Loucy (cell line): ENCODE data around the gene ATP1B1.

ENCODE experiments used
- H2AFZ ChIP-seq: fragments of 200-600 bp; sonication (generic); 2 replicates; pipeline ENCODE4 v1.6.0; 2016; ENCODE audit warnings: antibody characterized with exemption, mild to moderate bottlenecking, low read length, moderate library complexity
- H3F3A ChIP-seq: fragments of 200-600 bp; 2 replicates; pipeline ENCODE4 v1.6.0; 2016; ENCODE audit warnings: antibody characterized with exemption, low read depth, mild to moderate bottlenecking
- H3K27me3 ChIP-seq: fragments of 200-600 bp; sonication (generic); 2 replicates; pipeline ENCODE4 v1.6.1; 2014; ENCODE audit warnings: low read length, mild to moderate bottlenecking; ENCODE audit not compliant: insufficient read depth, poor library complexity, severe bottlenecking
- H3K36me3 ChIP-seq: fragments of 200-600 bp; sonication (generic); 2 replicates; pipeline ENCODE4 v1.6.1; 2016; ENCODE audit warnings: low read length; ENCODE audit not compliant: insufficient read depth
- H3K4me1 ChIP-seq: fragments of 200-600 bp; sonication (generic); 2 replicates; pipeline ENCODE4 v1.5.1; 2014; ENCODE audit warnings: low read length, mild to moderate bottlenecking; ENCODE audit not compliant: insufficient read depth, poor library complexity, severe bottlenecking
- H3K4me2 ChIP-seq: fragments of 200-600 bp; sonication (generic); 2 replicates; pipeline ENCODE4 v1.6.0; 2014; ENCODE audit warnings: antibody characterized with exemption, low read length, low read depth, mild to moderate bottlenecking; ENCODE audit not compliant: poor library complexity, severe bottlenecking
- H3K4me3 ChIP-seq: fragments of 200-600 bp; sonication (generic); 2 replicates; pipeline ENCODE4 v1.5.1; 2014; ENCODE audit warnings: low read length, mild to moderate bottlenecking, mixed read lengths; ENCODE audit not compliant: poor library complexity, severe bottlenecking
- H3K79me2 ChIP-seq: fragments of 200-600 bp; sonication (generic); 2 replicates; pipeline ENCODE4 v1.6.1; 2014; ENCODE audit warnings: low read length; ENCODE audit not compliant: insufficient read depth
- H3K9ac ChIP-seq: fragments of 200-600 bp; sonication (generic); 2 replicates; pipeline ENCODE4 v1.6.0; 2014; ENCODE audit warnings: mild to moderate bottlenecking, low read depth, low read length, moderate library complexity; ENCODE audit not compliant: poor library complexity, severe bottlenecking
- H3K9me2 ChIP-seq: fragments of 200-600 bp; sonication (generic); replicated peaks from 2 replicates; pipeline ENCODE4 v1.6.1; 2016; ENCODE audit warnings: low read depth, low read length, mixed read lengths
- H3K9me3 ChIP-seq: fragments of 200-600 bp; sonication (generic); 2 replicates; pipeline ENCODE4 v1.6.1; 2014; ENCODE audit warnings: mild to moderate bottlenecking, antibody characterized with exemption, low read length, low read depth; ENCODE audit not compliant: insufficient read depth
- H4K20me1 ChIP-seq: fragments of 200-600 bp; sonication (generic); 2 replicates; pipeline ENCODE4 v1.6.0; 2014; ENCODE audit warnings: antibody characterized with exemption, low read length, mild to moderate bottlenecking; ENCODE audit not compliant: insufficient read depth, poor library complexity, severe bottlenecking
- EZH2phosphoT487 ChIP-seq: fragments of 200-600 bp; IDR thresholded peaks from 2 replicates; pipeline ENCODE4 v1.6.1; 2018; ENCODE audit warnings: antibody characterized with exemption, mild to moderate bottlenecking, moderate library complexity, borderline replicate concordance
- TF ChIP-seq, protein P1 (sequence below): fragments of 200-600 bp; sonication (generic); conservative IDR thresholded peaks from 2 replicates; pipeline ENCODE4 v1.5.1; 2014; ENCODE audit warnings: mild to moderate bottlenecking, antibody characterized with exemption, low read length

ATP1B1 gene

DNA sequence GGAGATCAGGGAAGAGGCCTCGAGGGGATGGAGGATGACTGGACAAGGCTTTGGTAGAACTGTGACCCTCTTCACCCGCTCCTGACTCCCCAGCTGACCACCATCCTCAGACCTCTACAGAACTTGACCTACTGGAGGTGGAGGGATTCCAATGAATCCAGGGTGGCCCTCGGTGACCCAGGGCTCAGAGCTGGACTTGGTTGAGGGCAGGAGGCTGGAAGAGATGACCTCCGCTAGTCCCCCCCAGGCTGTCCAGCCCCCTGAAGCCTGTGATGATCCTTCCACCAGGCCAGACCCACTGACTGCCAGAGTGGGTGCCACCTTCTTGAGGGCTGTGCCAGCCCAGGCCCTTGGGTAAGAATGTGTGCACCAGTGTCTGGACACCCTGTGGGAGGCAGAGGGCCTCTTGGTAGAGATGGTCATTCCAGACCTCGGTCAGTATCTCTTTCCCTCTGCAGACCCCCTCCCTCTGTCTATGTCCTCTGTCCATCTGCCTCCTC lies 44.9 kb downstream of the ATP1B1 start:
- Histone ChIP-seq H3K36me3 (no peaks in the 10 kb centered on the region), H3K79me2 (no peaks in the 10 kb centered on the region), H3K27me3 (no peaks in the 10 kb centered on the region), H3K4me1 (peaks cover 8% of the 10 kb centered on the region), H2AFZ (no peak overlapping the region), H4K20me1 (no peaks in the 10 kb centered on the region), H3K9me2 (no peaks in the 10 kb centered on the region), H3K9ac (no peak overlapping the region), H3K4me2 (no peak overlapping the region), H3K9me3 (no peaks in the 10 kb centered on the region), H3F3A (no peaks in the 10 kb centered on the region), H3K4me3 (no peak overlapping the region)
- TF ChIP-seq EZH2phosphoT487 = no peak
- TF ChIP-seq, protein P1, sequence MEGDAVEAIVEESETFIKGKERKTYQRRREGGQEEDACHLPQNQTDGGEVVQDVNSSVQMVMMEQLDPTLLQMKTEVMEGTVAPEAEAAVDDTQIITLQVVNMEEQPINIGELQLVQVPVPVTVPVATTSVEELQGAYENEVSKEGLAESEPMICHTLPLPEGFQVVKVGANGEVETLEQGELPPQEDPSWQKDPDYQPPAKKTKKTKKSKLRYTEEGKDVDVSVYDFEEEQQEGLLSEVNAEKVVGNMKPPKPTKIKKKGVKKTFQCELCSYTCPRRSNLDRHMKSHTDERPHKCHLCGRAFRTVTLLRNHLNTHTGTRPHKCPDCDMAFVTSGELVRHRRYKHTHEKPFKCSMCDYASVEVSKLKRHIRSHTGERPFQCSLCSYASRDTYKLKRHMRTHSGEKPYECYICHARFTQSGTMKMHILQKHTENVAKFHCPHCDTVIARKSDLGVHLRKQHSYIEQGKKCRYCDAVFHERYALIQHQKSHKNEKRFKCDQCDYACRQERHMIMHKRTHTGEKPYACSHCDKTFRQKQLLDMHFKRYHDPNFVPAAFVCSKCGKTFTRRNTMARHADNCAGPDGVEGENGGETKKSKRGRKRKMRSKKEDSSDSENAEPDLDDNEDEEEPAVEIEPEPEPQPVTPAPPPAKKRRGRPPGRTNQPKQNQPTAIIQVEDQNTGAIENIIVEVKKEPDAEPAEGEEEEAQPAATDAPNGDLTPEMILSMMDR = no peak

DNA sequence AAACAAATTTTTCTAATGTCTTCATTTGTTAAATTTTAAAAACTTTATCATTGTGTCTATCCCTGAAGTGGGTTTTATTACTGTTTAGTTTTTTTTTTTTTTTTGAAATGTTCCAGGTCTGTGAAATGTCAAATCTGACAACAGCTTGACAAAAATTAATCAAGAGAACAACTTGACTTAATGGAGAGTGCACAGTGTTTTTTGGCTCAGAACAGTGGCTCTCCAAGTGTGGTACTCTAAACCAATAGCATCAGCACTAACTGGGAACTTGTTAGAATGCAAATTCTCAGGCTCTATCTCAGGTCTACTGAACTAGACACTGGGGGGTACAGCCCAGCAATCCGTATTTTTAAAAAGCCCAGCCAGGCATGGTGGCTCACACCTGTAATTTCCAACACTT lies 49.2 kb downstream of the ATP1B1 start:
- Histone ChIP-seq H3K9me2 (no peaks in the 10 kb centered on the region), H3K4me2 (no peak overlapping the region), H3K27me3 (no peaks in the 10 kb centered on the region), H3K9me3 (no peaks in the 10 kb centered on the region), H3K9ac (no peak overlapping the region), H2AFZ (no peak overlapping the region), H3K4me3 (no peak overlapping the region), H3F3A (no peaks in the 10 kb centered on the region), H3K36me3 (no peaks in the 10 kb centered on the region), H3K4me1 (no peaks in the 10 kb centered on the region), H3K79me2 (no peaks in the 10 kb centered on the region), H4K20me1 (no peaks in the 10 kb centered on the region)
- TF ChIP-seq, protein P1 = no peak
- no peak for TF ChIP-seq EZH2phosphoT487

DNA sequence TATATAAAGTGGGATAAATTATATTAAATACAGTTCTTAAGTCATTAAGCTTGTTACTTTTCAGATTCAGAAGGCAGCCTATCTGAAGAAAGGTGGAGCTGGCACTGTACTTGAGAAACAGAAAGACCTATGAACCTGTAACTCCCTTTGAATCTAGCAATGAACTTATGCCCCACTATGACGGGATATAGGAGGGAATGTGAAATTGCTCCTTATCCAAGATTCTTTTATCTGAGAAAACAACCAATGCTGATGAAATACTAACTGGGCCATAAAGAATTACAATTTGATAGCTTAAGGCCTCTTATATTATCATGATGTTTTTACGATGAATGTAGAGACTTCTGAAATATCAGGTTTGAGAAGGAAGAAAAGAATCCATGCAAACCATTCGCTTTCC lies 50.1 kb downstream of the ATP1B1 start:
- H3F3A ChIP-seq = no peaks in the 10 kb centered on the region
- H3K36me3 ChIP-seq = no peaks in the 10 kb centered on the region
- H3K4me3 ChIP-seq = no peak overlapping the region
- no peaks in the 10 kb centered on the region for H3K79me2 ChIP-seq
- no peak for TF ChIP-seq EZH2phosphoT487
- TF ChIP-seq, protein P1 = no peak
- H3K4me2 ChIP-seq = no peak overlapping the region
- H3K9me2 ChIP-seq = no peaks in the 10 kb centered on the region
- H3K27me3 ChIP-seq = no peaks in the 10 kb centered on the region
- H2AFZ ChIP-seq = no peak overlapping the region
- no peaks in the 10 kb centered on the region for H3K4me1 ChIP-seq
- no peaks in the 10 kb centered on the region for H3K9me3 ChIP-seq
- H3K9ac ChIP-seq = no peak overlapping the region
- no peaks in the 10 kb centered on the region for H4K20me1 ChIP-seq
